GM18505 (cell line): ENCODE data around the gene PLEKHG4B.
"Not testable (repeated sequence)": the region's sequence is repeated elsewhere in the genome, so short reads cannot be mapped to it uniquely, and the experiment has no call there.

Source experiments
- ATAC-seq: cut with Tn5 transposase; IDR thresholded peaks from one replicate; pipeline ENCODE4 v1.9.1; 2021; ENCODE audit not compliant: unreplicated experiment
- POLR2A ChIP-seq: IDR thresholded peaks from 4 replicates; pipeline ENCODE4 v1.6.1; 2011; ENCODE audit warnings: borderline replicate concordance; ENCODE audit not compliant: insufficient read depth, insufficient read length; ENCODE audit errors: extremely low read depth

Gene PLEKHG4B

GRCh38 chr5:196350-196749 lies 104.4 kb downstream of the PLEKHG4B start:
- TF ChIP-seq POLR2A = no peak
- ATAC-seq = no peak

- not testable (repeated sequence) for ATAC-seq
Observed at GRCh38 chr5:197031-197430, 105.1 kb downstream of the PLEKHG4B start.

- ATAC-seq = no peak
Observed at GRCh38 chr5:197892-198489, 106.0 kb downstream of the PLEKHG4B start.

GRCh38 chr5:198516-199196 lies 106.7 kb downstream of the PLEKHG4B start:
- no peak for TF ChIP-seq POLR2A
- no peak for ATAC-seq

More at GRCh38 chr5:197892-198489, 106.0 kb downstream of the PLEKHG4B start:
- TF ChIP-seq POLR2A = no peak

GRCh38 chr5:199197-199949 lies 107.4 kb downstream of the PLEKHG4B start:
- TF ChIP-seq POLR2A = no peak
- no peak for ATAC-seq

- no peak for ATAC-seq
- TF ChIP-seq POLR2A = no peak
Observed at GRCh38 chr5:199950-200645, 108.1 kb downstream of the PLEKHG4B start.

- ATAC-seq = no peak
- no peak for TF ChIP-seq POLR2A
Observed at GRCh38 chr5:200985-201384, 109.0 kb downstream of the PLEKHG4B start.

- no peak for TF ChIP-seq POLR2A
- ATAC-seq = no peak
Observed at GRCh38 chr5:201672-202071, 109.7 kb downstream of the PLEKHG4B start.

GRCh38 chr5:203246-203930 lies 111.4 kb downstream of the PLEKHG4B start:
- ATAC-seq = no peak
- TF ChIP-seq POLR2A = no peak

GRCh38 chr5:204001-204400 lies 112.0 kb downstream of the PLEKHG4B start:
- ATAC-seq = no peak
- no peak for TF ChIP-seq POLR2A

GRCh38 chr5:204462-204861 lies 112.5 kb downstream of the PLEKHG4B start:
- ATAC-seq = no peak
- TF ChIP-seq POLR2A = no peak

- ATAC-seq = no peak
- no peak for TF ChIP-seq POLR2A
Observed at GRCh38 chr5:204966-205670, 113.2 kb downstream of the PLEKHG4B start.

GRCh38 chr5:206406-206805 lies 114.4 kb downstream of the PLEKHG4B start:
- no peak for TF ChIP-seq POLR2A
- ATAC-seq = no peak

- ATAC-seq = no peak
- no peak for TF ChIP-seq POLR2A
Observed at GRCh38 chr5:206927-207536, 115.1 kb downstream of the PLEKHG4B start.
